ENCODE data around the gene SDC1. TPM values are rescaled to one million over a fixed set of nuclear protein-coding genes. Genes with fewer than 3 reads are reported as not detected.
A peak's percentile ranks its signal among the peaks of the same experiment; 100 is the strongest.

The SDC1 gene
- total and polyA plus RNA-seq, 2 experiments from 2014 or later: 92.3 to 107 TPM

- H3K4me1 ChIP-seq (ENCODE audit: insufficient read depth): peaks cover 30% of the 10 kb centered on the region
- no peak for DNase-seq (ENCODE audit: low spot score)
Observed at GRCh38 chr2:20222769-20223406, 2.0 kb downstream of the SDC1 start.

GRCh38 chr2:20222014-20222768 lies 2.7 kb downstream of the SDC1 start:
- Histone ChIP-seq H4K20me1 (ENCODE audit: insufficient read depth, poor library complexity, severe bottlenecking) (no peaks in the 10 kb centered on the region), H3K9me3 (ENCODE audit: low read depth) (no peaks in the 10 kb centered on the region), H3K4me2 (peak overlapping the region; percentile 99), H3K4me1 (ENCODE audit: insufficient read depth) (peaks cover 30% of the 10 kb centered on the region), H3K79me2 (peaks cover 64% of the 10 kb centered on the region), H3K27ac (peak overlapping the region; percentile 97), H2AFZ (no peak overlapping the region), H3K27me3 (no peaks in the 10 kb centered on the region), H3K4me3 (no peak overlapping the region), H3K9me2 (replicated peaks; ENCODE audit: insufficient read depth) (no peaks in the 10 kb centered on the region), H3K36me3 (replicated peaks; ENCODE audit: insufficient read depth, low read depth) (no peaks in the 10 kb centered on the region)
- TF ChIP-seq EZH2phosphoT487 (IDR thresholded peaks at IDR 0.05; ENCODE audit: low read depth, severe bottlenecking, unreplicated experiment): no peak
- no peak for DNase-seq (ENCODE audit: low spot score)
- 80% methylated on average over 1 of the region's 1 CpG for WGBS (ENCODE audit: low lambda C conversion rate, missing lambda C conversion rate)

More at GRCh38 chr2:20222769-20223406, 2.0 kb downstream of the SDC1 start:
- Histone ChIP-seq H3K9me3 (ENCODE audit: low read depth) (no peaks in the 10 kb centered on the region), H3K4me2 (peak overlapping the region; percentile 99), H3K4me3 (peak overlapping the region; percentile 89), H3K36me3 (replicated peaks; ENCODE audit: insufficient read depth, low read depth) (no peaks in the 10 kb centered on the region), H3K27me3 (no peaks in the 10 kb centered on the region), H3K9me2 (replicated peaks; ENCODE audit: insufficient read depth) (no peaks in the 10 kb centered on the region), H3K79me2 (peaks cover 57% of the 10 kb centered on the region), H3K27ac (peak overlapping the region; percentile 97), H4K20me1 (ENCODE audit: insufficient read depth, poor library complexity, severe bottlenecking) (no peaks in the 10 kb centered on the region), H2AFZ (no peak overlapping the region)
- TF ChIP-seq EZH2 (IDR thresholded peaks at IDR 0.05; ENCODE audit: borderline replicate concordance): no peak
- no peak for TF ChIP-seq EZH2phosphoT487 (IDR thresholded peaks at IDR 0.05; ENCODE audit: low read depth, severe bottlenecking, unreplicated experiment)
- 39% methylated on average over 19 of the region's 21 CpGs for WGBS (ENCODE audit: low lambda C conversion rate, missing lambda C conversion rate)

- H3K27me3 ChIP-seq: no peaks in the 10 kb centered on the region
- H3K4me2 ChIP-seq: peak overlapping the region; percentile 99
- H3K4me1 ChIP-seq (ENCODE audit: insufficient read depth): peaks cover 30% of the 10 kb centered on the region
- DNase-seq (ENCODE audit: low spot score): no peak
- H3K9me3 ChIP-seq (ENCODE audit: low read depth): no peaks in the 10 kb centered on the region
- H3K36me3 ChIP-seq (replicated peaks; ENCODE audit: insufficient read depth, low read depth): no peaks in the 10 kb centered on the region
- no peaks in the 10 kb centered on the region for H3K9me2 ChIP-seq (replicated peaks; ENCODE audit: insufficient read depth)
- no peak overlapping the region for H2AFZ ChIP-seq
- H3K79me2 ChIP-seq: peaks cover 69% of the 10 kb centered on the region
- 58% methylated on average over 3 of the region's 3 CpGs for WGBS (ENCODE audit: low lambda C conversion rate, missing lambda C conversion rate)
- H4K20me1 ChIP-seq (ENCODE audit: insufficient read depth, poor library complexity, severe bottlenecking): no peaks in the 10 kb centered on the region
- no peak overlapping the region for H3K4me3 ChIP-seq
- peak overlapping the region; percentile 97 for H3K27ac ChIP-seq
- TF ChIP-seq EZH2phosphoT487 (IDR thresholded peaks at IDR 0.05; ENCODE audit: low read depth, severe bottlenecking, unreplicated experiment) (no peak), EZH2 (IDR thresholded peaks at IDR 0.05; ENCODE audit: borderline replicate concordance) (no peak), CTCF (IDR thresholded peaks at IDR 0.05; ENCODE audit: poor library complexity) (no peak)
Observed at GRCh38 chr2:20221555-20221973, 3.4 kb downstream of the SDC1 start.

GRCh38 chr2:20220806-20221554 lies 4.0 kb downstream of the SDC1 start:
- Histone ChIP-seq H3K9me3 (ENCODE audit: low read depth) (no peaks in the 10 kb centered on the region), H3K4me1 (ENCODE audit: insufficient read depth) (peaks cover 27% of the 10 kb centered on the region), H3K27me3 (no peaks in the 10 kb centered on the region), H3K27ac (peak overlapping the region; percentile 97), H3K9me2 (replicated peaks; ENCODE audit: insufficient read depth) (no peaks in the 10 kb centered on the region), H3K79me2 (peaks cover 75% of the 10 kb centered on the region), H3K36me3 (replicated peaks; ENCODE audit: insufficient read depth, low read depth) (no peaks in the 10 kb centered on the region), H3K4me2 (peak overlapping the region; percentile 99), H4K20me1 (ENCODE audit: insufficient read depth, poor library complexity, severe bottlenecking) (no peaks in the 10 kb centered on the region), H2AFZ (no peak overlapping the region), H3K4me3 (no peak overlapping the region)
- no peak for DNase-seq (ENCODE audit: low spot score)
- 64% methylated on average over 3 of the region's 3 CpGs for WGBS (ENCODE audit: low lambda C conversion rate, missing lambda C conversion rate)
- TF ChIP-seq EZH2phosphoT487 (IDR thresholded peaks at IDR 0.05; ENCODE audit: low read depth, severe bottlenecking, unreplicated experiment): no peak
- no peak for TF ChIP-seq CTCF (IDR thresholded peaks at IDR 0.05; ENCODE audit: poor library complexity)
- TF ChIP-seq EZH2 (IDR thresholded peaks at IDR 0.05; ENCODE audit: borderline replicate concordance): no peak
